GM21367 (cell line): ENCODE data around the gene SF3A1.

ENCODE experiments used
- ATAC-seq: cut with Tn5 transposase; IDR thresholded peaks from one replicate; pipeline ENCODE4 v1.9.1; 2021; ENCODE audit not compliant: unreplicated experiment

Gene SF3A1

GRCh38 chr22:30305906-30306626, 50.6 kb downstream of the SF3A1 start:
- no peak for ATAC-seq

- ATAC-seq, result no peak
Observed at GRCh38 chr22:30305519-30305905, 51.2 kb downstream of the SF3A1 start.

- ATAC-seq, result no peak
Observed at GRCh38 chr22:30304495-30305244, 52.0 kb downstream of the SF3A1 start.

- ATAC-seq, result no peak
Observed at GRCh38 chr22:30302810-30303138, 53.9 kb downstream of the SF3A1 start.

GRCh38 chr22:30301995-30302809, 54.5 kb downstream of the SF3A1 start:
- no peak for ATAC-seq

GRCh38 chr22:30299322-30299721, 57.4 kb downstream of the SF3A1 start:
- no peak for ATAC-seq

GRCh38 chr22:30297991-30298701, 58.5 kb downstream of the SF3A1 start:
- ATAC-seq, result no peak

GRCh38 chr22:30297276-30297990, 59.3 kb downstream of the SF3A1 start:
- no peak for ATAC-seq

- no peak for ATAC-seq
Observed at GRCh38 chr22:30296833-30297232, 59.9 kb downstream of the SF3A1 start.

- ATAC-seq, result no peak
Observed at GRCh38 chr22:30296324-30296723, 60.4 kb downstream of the SF3A1 start.

GRCh38 chr22:30295576-30295975, 61.1 kb downstream of the SF3A1 start:
- ATAC-seq, result no peak

GRCh38 chr22:30294830-30295229, 61.9 kb downstream of the SF3A1 start:
- ATAC-seq, result no peak

GRCh38 chr22:30294066-30294465, 62.6 kb downstream of the SF3A1 start:
- no peak for ATAC-seq

- ATAC-seq, result no peak
Observed at GRCh38 chr22:30293026-30293425, 63.7 kb downstream of the SF3A1 start.

GRCh38 chr22:30292069-30292970, 64.4 kb downstream of the SF3A1 start:
- no peak for ATAC-seq

- ATAC-seq, result no peak
Observed at GRCh38 chr22:30291058-30291892, 65.4 kb downstream of the SF3A1 start.

GRCh38 chr22:30290342-30291057, 66.2 kb downstream of the SF3A1 start:
- no peak for ATAC-seq

- no peak for ATAC-seq
Observed at GRCh38 chr22:30289980-30290313, 66.7 kb downstream of the SF3A1 start.
